NB4 (cell line): ENCODE data around the gene SCFD2.
"Not testable (repeated sequence)": the region's sequence is repeated elsewhere in the genome, so short reads cannot be mapped to it uniquely, and the experiment has no call there.

Experiments used
- DNase-seq: peaks from one replicate; pipeline ENCODE4 v3.0.0; 2010; ENCODE audit warnings: low read depth
- H3K4me3 ChIP-seq: one replicate; pipeline ENCODE4 v1.5.1; 2011; ENCODE audit warnings: mild to moderate bottlenecking, low read depth, low read length, moderate library complexity
- MAX ChIP-seq: IDR thresholded peaks from 2 replicates; pipeline ENCODE4 v1.6.1; 2011; ENCODE audit warnings: low read depth, low read length
- MYC ChIP-seq: IDR thresholded peaks from 2 replicates; pipeline ENCODE4 v1.6.1; 2011; ENCODE audit warnings: low read depth, low read length
- POLR2A ChIP-seq: IDR thresholded peaks from 2 replicates; pipeline ENCODE4 v1.6.1; 2011; ENCODE audit warnings: mild to moderate bottlenecking; ENCODE audit not compliant: insufficient read length; ENCODE audit errors: extremely low read depth
- TF ChIP-seq, protein P1 (sequence below): IDR thresholded peaks from one replicate; pipeline ENCODE4 v1.5.1; 2012; ENCODE audit warnings: low read depth, low read length

The SCFD2 gene

DNA sequence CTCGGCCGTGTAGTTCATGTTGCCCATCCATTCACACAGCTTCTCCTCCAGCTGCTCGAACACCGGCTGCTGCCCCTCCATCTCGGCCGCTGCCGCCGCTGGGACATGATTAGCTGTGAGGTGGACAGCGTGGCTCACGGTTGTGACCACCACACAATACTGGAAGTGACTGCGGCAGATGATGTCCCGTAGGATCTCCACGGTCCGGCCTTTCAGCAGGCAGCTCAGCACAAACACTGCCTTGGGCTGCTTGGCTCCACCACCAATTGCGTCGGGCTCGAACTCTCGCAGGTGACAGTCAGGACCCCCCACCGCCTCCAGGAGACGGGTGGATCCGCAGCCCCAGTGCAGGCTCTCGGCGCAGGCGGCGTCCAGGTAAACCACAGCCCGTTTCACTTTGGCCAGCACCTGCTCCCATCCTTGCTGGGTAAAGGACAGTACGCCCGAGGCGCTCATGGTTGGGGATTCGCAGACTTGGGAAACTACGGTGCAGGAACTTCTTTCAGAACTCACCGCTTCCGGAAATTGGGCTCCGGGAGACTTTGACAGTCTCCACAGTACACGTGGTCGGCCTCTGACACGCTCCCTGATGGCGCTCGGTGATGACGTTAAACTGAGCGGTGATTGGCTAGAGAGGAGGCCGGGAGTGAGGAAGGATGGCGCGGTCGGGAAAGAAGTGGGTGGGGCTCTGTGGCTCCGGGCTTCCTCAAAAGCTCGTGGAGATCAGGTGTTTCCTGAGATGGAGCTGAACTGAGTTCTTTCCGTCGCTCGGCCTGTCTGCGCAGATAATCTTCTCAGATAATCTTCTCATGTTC lies at the start of gene SCFD2:
TSS of gene SCFD2 (minus strand) at position 576 of the 815 bp plus-strand sequence.
- TF ChIP-seq MAX, result peak; percentile 100
- TF ChIP-seq POLR2A, result peak; percentile 45
- TF ChIP-seq, protein P1, sequence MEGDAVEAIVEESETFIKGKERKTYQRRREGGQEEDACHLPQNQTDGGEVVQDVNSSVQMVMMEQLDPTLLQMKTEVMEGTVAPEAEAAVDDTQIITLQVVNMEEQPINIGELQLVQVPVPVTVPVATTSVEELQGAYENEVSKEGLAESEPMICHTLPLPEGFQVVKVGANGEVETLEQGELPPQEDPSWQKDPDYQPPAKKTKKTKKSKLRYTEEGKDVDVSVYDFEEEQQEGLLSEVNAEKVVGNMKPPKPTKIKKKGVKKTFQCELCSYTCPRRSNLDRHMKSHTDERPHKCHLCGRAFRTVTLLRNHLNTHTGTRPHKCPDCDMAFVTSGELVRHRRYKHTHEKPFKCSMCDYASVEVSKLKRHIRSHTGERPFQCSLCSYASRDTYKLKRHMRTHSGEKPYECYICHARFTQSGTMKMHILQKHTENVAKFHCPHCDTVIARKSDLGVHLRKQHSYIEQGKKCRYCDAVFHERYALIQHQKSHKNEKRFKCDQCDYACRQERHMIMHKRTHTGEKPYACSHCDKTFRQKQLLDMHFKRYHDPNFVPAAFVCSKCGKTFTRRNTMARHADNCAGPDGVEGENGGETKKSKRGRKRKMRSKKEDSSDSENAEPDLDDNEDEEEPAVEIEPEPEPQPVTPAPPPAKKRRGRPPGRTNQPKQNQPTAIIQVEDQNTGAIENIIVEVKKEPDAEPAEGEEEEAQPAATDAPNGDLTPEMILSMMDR, result no peak
- peak; percentile 99 for TF ChIP-seq MYC
- DNase-seq, result peak; percentile 99
- peak within 1 kb of the TSS; percentile 84 for H3K4me3 ChIP-seq

DNA sequence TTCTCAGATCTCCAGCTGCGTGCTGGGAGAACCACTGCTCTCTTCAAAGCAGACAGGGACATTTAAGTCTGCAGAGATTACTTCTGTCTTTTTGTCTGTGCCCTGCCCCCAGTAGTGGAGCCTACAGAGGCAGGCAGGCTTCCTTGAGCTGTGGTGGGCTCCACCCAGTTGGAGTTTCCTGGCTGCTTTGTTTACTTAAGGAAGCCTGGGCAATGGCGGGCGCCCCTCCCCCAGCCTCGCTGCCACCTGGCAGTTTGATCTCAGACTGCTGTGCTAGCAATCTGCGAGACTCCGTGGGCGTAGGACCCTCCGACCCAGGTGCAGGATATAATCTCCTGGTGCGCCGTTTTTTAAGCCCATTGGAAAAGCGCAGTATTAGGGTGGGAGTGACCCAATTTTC lies 43.6 kb upstream of the SCFD2 start:
- H3K4me3 ChIP-seq, DNase-seq: not testable (repeated sequence)

GRCh38 chr4:53380221-53380620 lies 14.4 kb upstream of the SCFD2 start:
- peak overlapping the region; percentile 94 for H3K4me3 ChIP-seq
- DNase-seq, result no peak

DNA sequence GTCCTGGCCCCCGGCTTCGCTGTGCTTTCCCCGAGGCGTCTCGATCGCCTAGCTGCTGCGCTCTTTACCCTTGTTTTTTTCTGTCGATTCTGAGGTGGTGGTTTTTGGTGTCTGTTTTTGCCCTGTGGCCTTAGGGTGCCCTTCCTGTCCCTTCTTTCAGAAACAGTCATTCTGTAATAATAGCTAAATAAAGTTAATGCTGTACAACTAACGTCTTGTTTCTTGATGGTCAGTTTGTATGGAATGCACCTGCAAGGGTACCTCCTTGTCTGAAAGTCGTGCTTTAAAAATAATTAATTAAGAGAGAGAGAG lies 12.3 kb upstream of the SCFD2 start:
- TF ChIP-seq MYC, result no peak; the same call in 1 of the 2 replicates
- no peak for TF ChIP-seq MAX
- TF ChIP-seq POLR2A, result no peak
- TF ChIP-seq, protein P1, result no peak
- DNase-seq, result no peak
- peak overlapping the region; percentile 94 for H3K4me3 ChIP-seq

More at GRCh38 chr4:53380221-53380620, 14.4 kb upstream of the SCFD2 start:
- TF ChIP-seq POLR2A (no peak), MAX (no peak), MYC (no peak)
- TF ChIP-seq, protein P1, result no peak

GRCh38 chr4:53377319-53378170 lies 11.7 kb upstream of the SCFD2 start, which contains the start of gene FIP1L1:
Gene FIP1L1 (plus strand): TSS chr4:53377641. CDS start chr4:53377839, 198 bp downstream.
- H3K4me3 ChIP-seq, result peak within 1 kb of the TSS; percentile 94
- TF ChIP-seq, protein P1, result no peak
- TF ChIP-seq POLR2A, result peak; percentile 90

DNA sequence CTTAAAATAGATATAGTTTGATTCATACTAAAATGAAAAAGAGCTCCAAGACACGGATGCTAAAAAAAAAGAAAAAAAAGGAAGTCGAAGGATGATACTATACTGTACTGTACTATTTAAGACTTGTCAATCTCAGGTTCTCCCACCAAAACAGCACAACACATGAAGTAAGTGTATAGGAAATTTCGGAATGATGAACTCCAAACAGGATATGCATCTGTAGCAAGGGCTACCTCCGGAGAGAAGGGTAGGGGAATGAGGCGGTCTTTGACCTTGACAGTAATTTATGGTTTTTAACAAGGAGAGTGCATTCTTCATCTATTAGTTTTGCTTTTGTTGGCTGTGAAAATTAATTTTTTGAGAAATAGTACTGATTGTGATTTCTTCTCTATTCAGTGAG lies 11.0 kb upstream of the SCFD2 start:
- no peak for TF ChIP-seq POLR2A
- no peak for TF ChIP-seq MAX
- no peak for TF ChIP-seq MYC
- TF ChIP-seq, protein P1, result no peak
- DNase-seq, result peak; percentile 11
- H3K4me3 ChIP-seq, result peak overlapping the region; percentile 94

More at GRCh38 chr4:53377319-53378170, 11.7 kb upstream of the SCFD2 start, which contains the start of gene FIP1L1:
- peak; percentile 94 for DNase-seq
